ENCODE data around the gene SPATA6. TPM values are rescaled to one million over a fixed set of nuclear protein-coding genes. Genes with fewer than 3 reads are reported as not detected.

SPATA6 gene
- total RNA-seq, 3 donors from 2014 or later: 15.7 to 26.9 (median 15.8) TPM

GRCh38 chr1:48470481-48470855 lies 1.5 kb downstream of the SPATA6 start:
- H3K4me1 ChIP-seq (ENCODE audit: low read depth): peaks cover 17% of the 10 kb centered on the region
- no peak for TF ChIP-seq CTCF (IDR thresholded peaks at IDR 0.05)
- peaks cover under 1% of the 10 kb centered on the region for H3K9me3 ChIP-seq
- DNase-seq (peak; percentile 42 to 60 (median 57)), ATAC-seq (no peak)
- no peaks in the 10 kb centered on the region for H3K36me3 ChIP-seq (ENCODE audit: low read depth)
- H3K4me3 ChIP-seq: no peak overlapping the region
- intact Hi-C loops (cut with DNase I, micrococcal nuclease): no loop called here

GRCh38 chr1:48469616-48470480 lies 2.2 kb downstream of the SPATA6 start:
- Histone ChIP-seq H3K4me3 (no peak overlapping the region), H3K9me3 (no peaks in the 10 kb centered on the region), H3K36me3 (ENCODE audit: low read depth) (no peaks in the 10 kb centered on the region), H3K4me1 (ENCODE audit: low read depth) (peaks cover 17% of the 10 kb centered on the region)
- peak; percentile 61 to 64 (median 62) for DNase-seq
- no peak for TF ChIP-seq CTCF (IDR thresholded peaks at IDR 0.05)
- intact Hi-C loops (cut with DNase I, micrococcal nuclease): no loop called here
- peak; percentile 61 for ATAC-seq

GRCh38 chr1:48466594-48466993 lies 5.4 kb downstream of the SPATA6 start:
- no peak for TF ChIP-seq CTCF (IDR thresholded peaks at IDR 0.05)
- Histone ChIP-seq H3K36me3 (ENCODE audit: low read depth) (no peaks in the 10 kb centered on the region), H3K4me1 (ENCODE audit: low read depth) (peaks cover 17% of the 10 kb centered on the region), H3K9me3 (no peaks in the 10 kb centered on the region), H3K4me3 (no peak overlapping the region)
- intact Hi-C loops (cut with DNase I, micrococcal nuclease): no loop called here
- DNase-seq (no peak), ATAC-seq (no peak)

GRCh38 chr1:48462716-48463302 lies 9.2 kb downstream of the SPATA6 start:
- Histone ChIP-seq H3K4me3 (no peak overlapping the region), H3K36me3 (ENCODE audit: low read depth) (no peaks in the 10 kb centered on the region), H3K9me3 (no peaks in the 10 kb centered on the region), H3K4me1 (ENCODE audit: low read depth) (no peaks in the 10 kb centered on the region)
- no peak for DNase-seq
- intact Hi-C loops (cut with DNase I, micrococcal nuclease): no loop called here
- no peak for TF ChIP-seq CTCF (IDR thresholded peaks at IDR 0.05)
- no peak for ATAC-seq

GRCh38 chr1:48450505-48450904 lies 21.5 kb downstream of the SPATA6 start:
- intact Hi-C loops (cut with DNase I, micrococcal nuclease): no loop called here
- ATAC-seq: no peak
- H3K36me3 ChIP-seq (ENCODE audit: low read depth): no peaks in the 10 kb centered on the region

More at GRCh38 chr1:48450505-48450904, 21.5 kb downstream of the SPATA6 start:
- Histone ChIP-seq H3K9me3 (no peaks in the 10 kb centered on the region), H3K4me3 (no peak overlapping the region), H3K4me1 (ENCODE audit: low read depth) (no peaks in the 10 kb centered on the region)
- DNase-seq: peak in 1 of 3 donors; percentile 14
- TF ChIP-seq CTCF (IDR thresholded peaks at IDR 0.05): no peak
